Measurements from ENCODE around the gene SNRPA1.

Gene SNRPA1

GRCh38 chr15:101233651-101234280 lies 61.3 kb downstream of the SNRPA1 start:
- Histone ChIP-seq H3K9me3 (ENCODE audit: control insufficient read depth, low read length) (no peaks in the 10 kb centered on the region), H3K36me3 (ENCODE audit: control insufficient read depth, insufficient read depth, low read length) (no peaks in the 10 kb centered on the region), H3K4me3 (ENCODE audit: low read length) (no peak overlapping the region), H3K27me3 (ENCODE audit: control insufficient read depth, insufficient read depth, low read length) (no peaks in the 10 kb centered on the region), H3K9ac (ENCODE audit: low read length) (no peak overlapping the region), H3K4me1 (ENCODE audit: control insufficient read depth, insufficient read depth, low read length) (no peaks in the 10 kb centered on the region)

GRCh38 chr15:101232677-101233076 lies 62.4 kb downstream of the SNRPA1 start:
- Histone ChIP-seq H3K9ac (ENCODE audit: low read length) (no peak overlapping the region), H3K27me3 (ENCODE audit: control insufficient read depth, insufficient read depth, low read length) (no peaks in the 10 kb centered on the region), H3K4me3 (ENCODE audit: low read length) (no peak overlapping the region), H3K4me1 (ENCODE audit: control insufficient read depth, insufficient read depth, low read length) (no peaks in the 10 kb centered on the region), H3K36me3 (ENCODE audit: control insufficient read depth, insufficient read depth, low read length) (no peaks in the 10 kb centered on the region), H3K9me3 (ENCODE audit: control insufficient read depth, low read length) (no peaks in the 10 kb centered on the region)

Measured in mucosa of stomach (tissue), 1 donor.